Measurements from ENCODE around the gene SCAMP2.

Gene SCAMP2

DNA sequence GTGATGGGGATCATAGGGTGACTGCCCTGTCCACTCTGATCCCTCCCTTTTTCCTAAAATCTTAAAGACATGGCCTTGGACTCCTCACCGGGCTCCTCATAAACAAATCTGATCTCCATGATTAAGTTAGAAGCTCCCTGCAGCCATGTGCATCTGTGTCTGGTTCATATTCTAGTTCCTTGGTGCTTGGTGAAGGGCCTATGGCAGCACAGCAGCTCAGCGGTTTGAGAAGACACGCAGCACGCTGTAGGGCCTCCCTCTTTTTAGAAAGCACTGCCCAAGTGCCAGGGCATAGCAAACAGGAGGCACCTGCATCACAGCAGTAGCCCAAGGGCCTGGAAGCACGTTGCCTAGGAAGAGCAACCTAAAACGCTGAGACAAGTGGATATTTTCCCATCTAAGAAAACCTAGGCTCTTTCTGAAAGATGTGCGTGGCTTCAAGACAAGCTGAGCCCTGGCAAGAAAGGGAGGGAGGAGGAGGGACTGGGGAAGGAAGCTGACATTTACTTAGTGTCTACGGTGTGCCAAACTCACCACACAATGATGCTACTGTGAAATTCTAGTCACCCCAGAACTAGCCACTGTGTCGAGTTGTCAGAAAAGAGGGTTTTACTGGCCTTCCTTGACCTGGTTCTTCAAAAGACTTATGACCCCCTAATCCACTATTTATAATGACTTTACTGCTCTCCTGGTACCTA, 15.3 kb downstream of the SCAMP2 start:
- DNase-seq (ENCODE audit: low spot score): no peak

DNA sequence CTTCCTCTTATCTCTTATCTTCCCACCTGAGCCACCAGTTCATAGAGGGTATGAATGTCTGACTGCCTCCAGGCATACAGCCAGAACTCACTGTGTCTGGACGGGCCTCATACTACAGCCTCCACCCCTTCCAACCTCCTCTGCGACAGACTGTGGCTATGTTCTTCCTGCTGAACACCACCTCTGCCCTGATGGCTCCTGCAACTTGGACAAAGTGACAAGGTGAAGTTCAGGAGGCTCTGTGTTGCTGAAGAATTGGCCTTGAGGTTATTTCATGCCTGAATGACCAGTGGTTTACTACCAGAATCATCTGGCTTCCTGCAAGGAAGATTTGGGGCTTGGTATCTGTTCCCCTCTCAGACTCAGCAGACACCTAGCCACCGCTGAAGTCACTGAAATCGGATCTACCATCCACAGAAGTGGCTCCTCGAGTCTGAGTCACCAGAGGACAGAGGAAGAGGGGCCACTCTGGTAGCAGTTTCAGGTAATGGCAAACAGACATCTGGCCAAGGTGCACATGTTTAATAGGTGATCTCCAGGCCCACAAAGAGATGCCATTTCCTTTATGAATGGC, 16.0 kb downstream of the SCAMP2 start:
- DNase-seq (ENCODE audit: low spot score): no peak

DNA sequence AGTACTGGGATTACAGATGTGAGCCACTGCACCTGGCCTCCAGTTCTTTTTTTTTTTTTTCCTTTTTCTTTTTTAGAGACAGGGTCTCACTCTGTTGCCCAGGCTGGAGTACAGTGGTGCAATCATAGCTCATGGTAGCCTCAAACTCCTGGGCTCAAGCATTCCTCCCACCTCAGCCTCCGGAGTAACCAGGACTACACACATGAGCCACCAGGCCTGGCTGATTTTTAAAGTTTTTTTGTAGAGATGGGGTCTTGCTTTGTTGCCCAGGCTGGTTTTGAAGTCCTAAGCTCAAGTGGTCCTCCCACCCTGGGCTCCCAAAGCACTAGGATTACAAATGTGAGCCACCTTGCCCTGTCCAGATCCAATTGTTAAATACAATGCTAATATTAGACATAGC, 16.6 kb downstream of the SCAMP2 start:
- no peak for DNase-seq (ENCODE audit: low spot score)

DNA sequence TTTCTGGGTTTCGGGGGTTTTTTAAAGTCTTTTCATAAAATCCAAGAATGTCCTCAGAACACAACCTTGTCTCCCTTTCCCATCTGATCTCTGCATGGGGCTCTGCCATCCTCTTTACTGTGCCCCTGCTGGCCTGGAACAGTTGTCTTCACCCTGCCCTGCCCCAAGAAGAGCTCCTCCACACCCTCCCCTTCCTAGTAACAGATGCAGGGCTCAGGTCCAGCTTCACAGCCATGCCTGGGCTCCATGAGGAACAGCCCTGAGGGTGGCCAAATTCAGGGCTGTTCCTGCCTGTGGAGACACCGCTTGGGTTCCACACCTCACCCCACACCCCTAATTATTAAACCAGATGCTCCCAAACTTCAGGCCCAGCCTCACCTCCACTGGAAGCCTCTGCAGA, 17.3 kb downstream of the SCAMP2 start:
- DNase-seq (ENCODE audit: low spot score): no peak

DNA sequence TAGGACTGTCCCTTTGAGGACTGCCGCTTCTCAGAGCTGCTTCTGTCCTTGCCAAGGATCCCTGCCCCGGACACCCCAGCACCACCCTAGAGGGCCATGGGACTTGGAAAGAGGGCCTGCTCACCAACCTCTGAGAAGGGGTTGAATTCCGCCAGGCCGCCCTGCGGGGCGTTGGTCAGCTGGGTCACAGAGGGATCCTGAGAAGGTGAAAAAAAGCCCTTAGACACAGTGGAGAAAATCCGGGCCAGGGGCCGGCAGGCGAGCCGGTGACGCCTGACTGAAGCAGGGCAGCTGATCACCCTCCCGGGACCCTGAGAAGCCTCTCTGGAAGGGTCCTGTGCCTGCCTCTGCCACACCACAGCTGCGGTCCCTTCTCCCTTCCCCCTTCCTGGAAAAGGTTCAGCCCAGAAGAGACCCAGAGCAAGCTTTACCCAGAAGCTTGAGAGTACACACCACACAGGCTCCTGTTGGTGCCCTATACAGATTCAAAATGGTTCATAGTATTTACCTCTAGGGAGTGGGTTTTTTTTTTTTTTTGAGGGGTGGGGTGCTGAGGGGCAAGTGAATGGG, 18.6 kb downstream of the SCAMP2 start:
- DNase-seq (ENCODE audit: low spot score): no peak

DNA sequence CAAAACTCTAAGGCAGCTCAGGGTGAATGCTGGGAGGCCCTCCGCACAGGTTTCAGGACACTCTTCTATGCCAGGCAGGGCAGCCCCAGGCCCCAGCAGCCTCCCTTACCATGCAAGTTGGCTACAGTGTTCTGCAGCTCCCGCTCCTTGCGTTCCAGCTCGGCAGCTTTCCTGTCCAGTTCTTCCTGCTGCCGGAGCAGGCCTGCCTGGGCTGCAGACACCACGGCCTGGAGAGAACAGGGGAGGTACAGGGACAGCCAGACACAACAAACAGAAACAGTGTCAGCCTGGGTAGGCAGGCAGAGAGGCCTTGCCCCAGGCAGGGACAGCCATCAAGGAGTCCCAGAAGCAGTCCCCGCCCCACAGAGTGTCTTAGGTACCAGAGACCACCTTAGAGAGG, 21.2 kb downstream of the SCAMP2 start:
- no peak for DNase-seq (ENCODE audit: low spot score)

DNA sequence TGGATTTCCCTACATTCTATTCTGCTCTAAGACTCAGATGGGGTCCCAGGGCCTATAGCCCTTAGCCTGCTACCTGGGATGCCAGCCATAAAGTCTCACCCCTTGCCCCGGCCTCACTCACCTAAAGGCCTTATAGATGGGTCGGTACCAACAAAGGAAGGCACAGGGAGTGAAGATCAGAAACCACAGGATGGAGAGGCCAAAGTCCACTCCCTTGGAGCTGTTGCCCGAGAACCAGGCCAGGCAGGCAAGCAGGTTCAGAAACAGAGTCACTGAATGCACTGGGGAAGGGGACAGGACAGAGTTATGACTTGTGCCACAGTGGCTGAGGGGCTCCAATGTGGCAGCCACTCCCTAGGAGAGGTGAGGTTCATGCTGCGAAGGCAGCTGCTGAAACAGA, 22.8 kb downstream of the SCAMP2 start:
- no peak for DNase-seq (ENCODE audit: low spot score)

DNA sequence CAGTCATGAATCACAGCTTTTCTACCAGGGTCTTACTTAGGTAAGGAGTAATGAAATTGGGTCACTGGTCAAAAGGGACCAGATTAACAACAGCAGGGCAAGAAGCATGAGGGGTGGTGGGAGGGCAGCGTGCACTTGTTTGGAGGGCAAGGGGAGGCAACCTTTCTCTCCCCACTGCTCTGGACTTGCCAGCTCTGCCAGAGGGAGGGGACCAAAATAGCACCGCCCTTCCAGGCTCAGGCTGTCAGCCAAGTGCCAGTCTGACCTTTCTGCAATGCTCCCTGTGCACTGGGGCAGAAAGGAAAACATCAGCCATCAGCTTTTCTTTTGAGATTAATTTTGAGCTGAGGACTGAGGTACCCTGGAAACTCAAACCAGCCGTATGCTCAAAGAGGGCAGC, 25.7 kb downstream of the SCAMP2 start:
- no peak for DNase-seq (ENCODE audit: low spot score)

DNA sequence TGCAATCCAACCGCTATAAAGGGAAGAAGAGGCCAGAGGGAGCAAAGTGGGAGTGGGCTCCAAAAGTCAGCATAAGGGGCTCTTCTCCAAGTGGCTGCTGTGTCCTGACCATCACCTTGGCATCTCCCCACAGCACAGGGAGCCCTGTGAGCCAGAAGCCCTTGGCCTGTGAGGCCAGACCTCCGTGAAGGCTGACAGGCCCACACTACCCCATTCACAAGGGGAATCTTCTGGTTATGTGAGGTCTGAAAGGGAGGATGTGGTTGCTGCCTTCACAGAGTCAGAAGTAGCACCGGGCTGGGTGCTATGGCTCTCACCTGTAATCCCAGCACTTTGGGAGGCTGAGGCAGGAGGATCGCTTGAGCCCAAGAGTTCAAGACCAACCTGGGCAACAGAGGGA, 27.6 kb downstream of the SCAMP2 start:
- no peak for DNase-seq (ENCODE audit: low spot score)

DNA sequence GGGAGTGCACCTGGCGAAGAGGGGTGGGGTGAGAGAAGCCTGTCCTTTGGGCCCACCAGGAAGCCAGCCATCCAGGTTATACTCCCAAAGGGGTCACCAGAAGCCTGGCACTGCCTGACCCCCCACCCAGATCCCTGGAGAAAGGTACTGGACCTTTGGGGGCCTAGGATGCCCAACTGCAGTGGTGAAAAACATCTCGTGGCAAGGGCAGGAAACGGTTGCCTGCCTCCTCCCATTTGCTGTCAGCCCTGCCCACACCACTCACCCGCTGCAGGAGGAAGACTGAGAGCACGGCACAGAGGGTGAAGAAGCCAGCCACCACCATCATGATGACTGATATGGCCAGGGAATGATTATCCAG, 28.0 kb downstream of the SCAMP2 start:
- DNase-seq (ENCODE audit: low spot score): peak; percentile 66

DNA sequence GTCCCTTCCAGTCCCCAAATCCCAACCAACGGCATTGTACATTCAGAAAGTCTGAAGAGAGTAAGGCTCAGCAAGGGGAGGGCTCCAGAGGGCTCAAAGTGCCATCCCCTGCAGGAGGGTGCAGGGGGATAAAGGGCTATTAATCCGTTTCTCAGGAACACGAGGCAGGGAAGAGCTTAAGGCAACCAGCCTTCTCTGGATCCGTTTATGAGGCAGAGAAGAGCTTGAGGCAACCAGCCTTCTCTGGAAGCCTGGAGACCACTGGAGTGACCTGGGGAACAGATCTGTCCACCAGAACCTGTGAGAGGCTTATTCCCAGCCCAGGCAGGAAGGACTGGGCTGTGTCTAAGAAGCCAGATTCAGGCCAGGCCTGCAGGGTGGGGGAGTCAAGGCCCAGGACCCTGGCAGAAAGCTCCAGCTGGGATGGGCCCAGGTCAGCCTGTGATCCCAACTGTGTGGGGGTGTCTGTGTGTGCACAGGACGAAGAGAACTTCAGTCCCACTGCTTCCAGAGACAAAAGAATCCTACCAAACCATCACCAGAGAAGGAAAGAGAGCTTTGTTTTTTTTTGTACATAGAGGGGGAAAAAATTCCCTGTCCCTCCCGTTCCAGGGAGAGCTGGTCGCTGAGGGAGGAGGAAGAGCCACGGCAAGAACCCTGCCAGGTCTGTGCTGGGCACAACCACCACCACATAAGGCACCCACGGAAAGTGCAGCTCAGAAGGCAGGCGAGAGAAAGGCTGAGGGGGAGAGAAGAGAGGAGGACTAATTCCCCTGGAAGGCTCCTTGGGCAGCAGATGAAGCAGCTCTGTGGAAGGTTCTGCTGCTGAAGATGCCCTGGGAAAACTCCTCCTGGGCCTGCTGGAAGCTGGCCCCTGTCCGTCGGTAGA, 28.6 kb downstream of the SCAMP2 start:
- no peak for DNase-seq (ENCODE audit: low spot score)

DNA sequence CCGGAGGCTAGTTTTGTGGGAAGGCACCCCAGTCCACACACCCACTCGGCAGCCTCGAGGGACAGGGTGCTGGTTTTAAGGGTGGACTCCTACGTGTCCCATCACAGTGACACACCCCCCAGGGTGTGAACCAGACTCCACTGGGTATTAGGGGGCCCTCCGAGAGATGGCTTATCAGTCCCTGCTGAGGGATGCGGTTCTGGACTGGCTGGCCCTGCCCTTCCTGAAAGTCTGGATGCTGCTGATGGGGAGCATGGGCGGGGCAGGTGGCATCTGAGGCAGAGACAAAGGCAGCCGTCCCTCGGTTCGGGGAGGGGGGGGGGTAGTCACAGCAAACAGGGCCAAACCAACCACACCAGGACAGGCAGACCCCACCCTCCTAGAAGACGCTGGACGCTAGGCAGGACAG, 29.3 kb downstream of the SCAMP2 start:
- peak; percentile 7 for DNase-seq (ENCODE audit: low spot score)

DNA sequence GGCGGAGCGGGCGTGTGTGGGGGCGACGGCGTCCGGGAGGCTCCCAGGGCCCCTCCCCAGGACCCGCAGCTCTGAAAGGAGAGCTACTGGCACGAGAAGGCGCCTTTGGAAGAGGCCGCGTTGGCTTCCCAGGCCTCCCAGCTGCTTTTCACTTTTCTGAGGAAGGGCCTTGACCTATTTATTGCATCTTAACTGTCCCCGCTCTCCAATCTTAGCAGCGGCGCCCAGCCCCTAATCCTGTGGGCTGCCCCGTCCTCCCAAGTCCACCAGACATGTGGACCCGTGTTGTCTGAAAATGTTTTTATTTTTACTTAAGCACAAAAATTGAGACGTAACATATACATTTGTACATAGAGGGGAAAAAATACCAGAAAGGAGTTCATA, 29.7 kb downstream of the SCAMP2 start:
- no peak for DNase-seq (ENCODE audit: low spot score)

DNA sequence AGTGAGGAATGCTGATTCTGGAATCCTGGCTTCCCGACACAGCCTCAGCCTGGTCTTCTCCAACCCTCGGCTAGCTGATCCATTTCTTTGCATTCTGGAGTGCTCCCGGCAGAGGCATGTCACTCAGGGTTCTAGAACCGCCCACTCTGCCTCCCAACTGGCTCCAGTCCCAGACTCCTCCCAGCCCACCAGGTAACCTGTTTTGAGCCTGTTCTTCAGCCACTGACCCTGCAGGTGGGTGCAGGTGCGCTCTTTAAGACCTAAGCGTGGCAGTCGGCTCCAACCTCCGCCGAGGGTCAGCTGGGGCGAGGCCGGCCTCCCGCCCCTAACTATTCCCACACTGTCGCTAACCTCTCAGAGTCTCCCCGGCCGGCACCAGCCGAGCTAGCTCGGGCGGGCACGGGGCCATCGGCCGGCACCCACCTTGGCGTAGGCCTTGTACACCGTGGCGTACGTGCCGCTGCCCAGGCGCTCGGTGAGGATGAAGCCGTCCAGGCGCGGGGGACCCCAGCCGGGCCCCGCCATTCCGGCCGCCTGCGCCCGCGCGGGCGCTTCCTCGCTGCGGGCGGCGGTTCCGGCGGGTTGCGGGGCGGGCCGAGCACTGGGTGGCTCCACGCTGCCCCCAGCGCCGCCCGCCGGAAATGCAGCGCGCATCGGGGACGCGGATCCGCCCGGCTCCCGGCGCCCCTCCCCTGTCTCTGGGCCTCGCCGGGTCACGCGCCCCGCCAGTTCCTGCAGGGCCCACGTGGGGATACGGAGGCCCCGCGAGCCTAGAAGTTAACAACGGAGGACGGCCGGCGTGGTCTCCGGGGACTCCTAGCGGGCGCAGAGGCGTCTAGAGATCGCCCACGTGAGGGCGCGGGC, 30.4 kb downstream of the SCAMP2 start, which contains the start of gene ULK3:
ULK3 (minus strand) TSS at position 576 of the 864 bp plus-strand sequence; CDS start at position 525, 51 bp downstream.
- peak; percentile 90 for DNase-seq (ENCODE audit: low spot score)

DNA sequence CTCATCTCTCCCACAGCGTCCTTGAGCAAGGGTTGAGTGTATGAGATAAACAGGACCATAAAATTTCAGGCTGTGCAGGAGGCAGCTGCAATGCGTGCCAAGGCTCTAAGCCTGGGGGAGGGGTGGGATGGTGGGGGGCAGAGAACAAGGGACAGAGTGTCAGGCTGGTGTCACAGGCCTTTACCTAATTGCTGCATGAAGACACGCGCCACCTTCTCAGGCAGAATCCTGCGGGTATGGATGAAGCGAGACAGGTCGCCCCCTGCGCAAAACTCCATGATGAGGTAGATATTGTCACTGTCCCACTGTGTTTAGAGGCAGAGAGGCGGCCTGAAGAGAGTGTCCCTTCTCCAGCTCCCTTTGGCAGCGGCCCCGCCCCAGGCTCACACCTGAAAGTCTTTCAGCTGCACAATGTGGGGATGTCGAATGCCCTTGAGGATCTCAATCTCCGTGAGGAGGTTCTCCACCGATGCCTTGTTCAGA, 31.2 kb downstream of the SCAMP2 start:
- no peak for DNase-seq (ENCODE audit: low spot score)

DNA sequence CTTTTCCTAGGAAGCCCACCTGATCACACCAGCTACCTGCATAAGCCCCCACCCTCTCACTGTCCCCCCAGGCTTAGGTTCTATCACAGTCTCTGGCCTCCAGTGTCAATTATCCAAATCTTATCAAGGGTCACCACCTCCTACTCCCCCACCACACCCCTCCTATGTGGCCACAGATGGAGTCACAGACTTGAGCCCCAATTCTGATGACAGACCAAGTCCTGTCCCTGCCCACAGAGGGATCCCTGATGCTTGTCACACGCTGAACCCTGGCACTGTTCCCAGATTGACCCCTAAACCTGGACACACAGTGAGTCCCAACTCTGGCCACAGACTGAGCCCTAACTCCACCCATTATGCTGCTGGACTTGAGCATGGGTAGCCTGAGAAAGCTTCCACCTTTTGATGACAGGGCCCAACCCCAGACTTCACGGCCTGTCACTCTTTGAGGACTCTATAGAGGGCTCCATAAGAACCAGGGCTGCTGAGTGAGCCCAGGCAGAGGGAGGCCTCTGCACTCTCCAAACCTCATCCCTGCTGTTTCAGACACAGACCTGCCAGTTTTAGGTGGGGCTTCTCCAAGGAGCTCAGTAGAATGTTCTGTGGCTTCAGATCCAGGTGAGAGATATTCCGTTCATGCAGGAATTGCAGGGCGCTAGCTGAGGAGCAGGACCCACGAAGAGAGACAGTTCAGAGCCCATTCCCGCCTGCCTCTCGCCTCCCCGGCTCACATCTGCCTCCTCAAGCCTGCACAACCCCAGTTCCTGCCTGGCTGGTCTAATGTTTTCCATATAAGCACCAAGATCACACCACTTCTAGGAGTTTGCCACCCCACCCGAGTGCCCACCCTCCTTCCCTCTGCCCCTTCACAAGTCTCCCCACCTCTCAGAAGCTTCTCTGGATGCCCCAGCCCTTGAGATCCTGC, 32.1 kb downstream of the SCAMP2 start:
- no peak for DNase-seq (ENCODE audit: low spot score)

DNA sequence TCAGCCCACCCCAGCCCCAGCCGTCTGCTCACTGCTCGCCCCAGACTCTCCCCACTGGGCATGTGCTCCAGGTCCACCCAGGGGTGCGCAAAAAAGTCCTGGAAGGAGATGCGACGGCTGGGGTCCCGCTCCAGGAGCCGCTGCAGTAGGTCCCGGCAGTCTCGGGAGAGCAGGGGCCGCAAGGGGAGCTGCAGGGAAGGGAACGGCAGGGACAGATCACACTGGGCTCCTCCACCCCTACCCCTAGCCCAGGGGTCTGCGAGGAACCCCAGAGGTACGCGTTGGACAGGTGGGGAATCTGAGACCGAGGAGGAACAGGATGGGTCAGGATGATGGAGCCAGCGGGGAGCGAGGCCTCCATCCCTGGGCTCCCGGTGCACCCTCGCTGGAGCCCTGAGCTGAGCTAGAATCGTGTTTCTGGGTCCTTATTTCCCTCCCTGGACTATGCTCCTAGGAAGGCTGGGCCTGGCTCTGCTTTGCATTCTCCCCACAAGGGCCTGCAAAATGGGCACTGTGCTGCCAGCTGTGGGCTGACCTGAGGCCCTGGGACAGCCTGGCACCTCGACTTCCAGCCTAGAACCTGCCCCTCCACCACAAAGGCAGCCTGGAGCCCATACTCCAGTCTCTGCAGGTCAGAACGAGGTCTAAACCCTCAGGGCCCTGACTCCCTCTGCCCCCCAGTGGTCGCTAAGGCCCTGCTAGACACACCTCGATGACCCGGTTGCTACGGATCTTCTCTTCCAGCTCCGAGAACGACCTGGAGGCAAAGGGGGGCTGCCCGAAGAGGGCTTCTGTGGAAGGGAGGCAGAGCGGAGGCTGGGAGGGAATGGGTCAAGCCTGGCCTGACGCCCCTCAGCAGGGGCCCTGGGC, 33.4 kb downstream of the SCAMP2 start:
- DNase-seq (ENCODE audit: low spot score): no peak

DNA sequence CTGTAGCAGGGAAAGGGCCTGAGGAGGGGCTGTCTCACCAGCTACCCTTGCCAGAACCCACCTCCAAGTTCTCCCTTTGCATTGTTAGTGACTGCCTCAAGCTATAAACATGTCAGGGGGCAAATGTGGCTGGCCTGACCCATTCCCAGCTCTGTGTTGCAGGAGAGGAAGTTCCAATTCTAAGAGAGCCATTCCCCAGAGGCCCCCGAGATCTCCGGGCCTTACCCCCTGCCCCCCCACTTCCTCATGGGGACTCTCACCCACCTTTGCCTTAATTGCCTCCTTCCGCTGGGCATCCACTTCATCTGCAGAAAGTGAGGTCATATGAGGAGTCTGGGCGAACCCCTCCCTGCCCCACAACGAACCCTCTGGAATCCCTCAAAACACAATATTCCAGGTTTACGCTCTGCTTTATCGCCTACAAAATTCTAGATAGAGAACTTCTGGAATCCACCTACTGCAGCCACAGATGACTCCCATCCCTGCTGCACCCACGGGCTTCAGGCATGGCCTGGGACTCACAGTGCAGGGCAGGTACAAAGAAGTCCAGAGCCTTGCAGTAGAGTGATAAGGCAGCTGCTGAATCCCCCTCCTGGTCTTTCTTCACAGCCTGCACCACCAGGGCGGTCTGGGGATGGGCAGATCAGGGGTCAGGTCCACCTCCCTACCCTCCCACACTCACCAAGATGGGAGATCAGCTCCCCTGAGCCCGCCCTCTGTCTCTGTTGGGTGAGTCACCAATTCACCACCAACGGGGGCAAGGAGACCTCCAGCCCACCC, 34.2 kb downstream of the SCAMP2 start:
- DNase-seq (ENCODE audit: low spot score): no peak

DNA sequence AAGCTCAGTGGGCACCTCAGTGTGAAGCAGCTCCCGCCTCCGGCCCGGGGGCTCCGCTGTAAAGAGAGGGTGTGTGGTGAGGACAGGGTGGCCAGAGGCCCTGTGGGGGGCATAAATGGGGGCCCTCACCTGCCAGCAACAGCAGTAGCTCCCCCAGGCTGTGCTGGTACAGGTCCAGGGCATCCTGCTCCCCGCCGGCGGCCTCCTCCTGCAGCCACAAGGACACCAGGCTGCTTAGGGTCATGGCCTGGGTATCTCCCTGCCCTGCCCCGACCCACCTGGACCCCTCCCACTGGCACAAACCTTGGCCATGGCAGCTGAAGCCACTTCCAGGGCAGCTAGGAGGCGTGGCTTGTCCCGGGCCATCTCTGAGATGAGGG, 35.0 kb downstream of the SCAMP2 start:
- DNase-seq (ENCODE audit: low spot score): no peak
